RCC 7860 (cell line): ENCODE results near the gene CCDC106.
A peak's percentile ranks its signal among the peaks of the same experiment; 100 is the strongest.

ENCODE experiments used
- DNase-seq: peaks from one replicate; pipeline ENCODE4 v3.0.0-alpha.2; 2015; ENCODE audit warnings: low spot score
- FAIRE-seq: peaks from 2 replicates; lab custom pipeline; 2012; peaks lifted over from hg19 to GRCh38; lab: Jason Lieb, UNC

Gene CCDC106

DNA sequence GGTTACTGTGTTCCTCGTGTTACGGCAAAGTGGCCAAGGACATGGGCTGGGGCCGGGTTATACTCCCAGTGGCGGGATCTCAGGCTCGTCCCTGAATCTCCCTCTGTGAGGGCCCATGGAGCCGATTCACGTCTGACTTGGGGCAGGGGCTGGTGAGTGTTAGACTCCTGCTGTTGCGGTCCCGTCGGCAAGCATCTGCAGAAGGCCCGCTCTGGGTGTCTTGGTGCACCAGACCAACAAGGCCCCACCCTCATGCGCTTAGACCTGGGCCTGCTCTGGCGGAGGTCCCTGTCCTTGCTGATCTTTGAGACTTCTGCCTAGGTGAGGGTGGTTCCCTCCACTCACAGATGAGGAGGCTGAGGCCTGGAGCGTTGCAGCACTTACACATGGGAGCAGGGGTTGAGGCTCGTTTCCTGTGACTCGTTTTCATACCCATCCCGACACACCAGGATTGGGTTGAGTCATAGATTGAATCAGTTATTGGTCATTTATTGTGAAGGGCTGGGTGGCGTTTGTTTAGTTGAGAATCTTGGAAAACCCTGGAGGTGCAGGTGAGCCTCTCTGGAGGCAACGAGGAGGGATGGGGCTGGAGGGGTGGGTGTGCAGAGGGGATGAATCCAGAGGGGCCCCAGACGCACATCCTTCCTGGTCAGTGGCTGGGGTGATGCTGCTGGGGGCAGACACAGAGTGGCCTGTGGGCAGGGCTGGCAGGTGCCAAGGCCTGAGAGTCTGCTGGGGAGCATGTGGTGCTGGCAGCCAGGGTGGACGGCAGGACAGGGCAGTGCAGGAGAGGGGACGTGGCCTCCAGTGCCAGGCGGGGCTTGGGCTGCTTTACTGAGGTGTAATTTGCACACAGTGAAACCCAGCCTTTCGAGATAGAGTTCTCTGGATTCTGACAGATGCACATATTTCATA lies 31.6 kb downstream of the CCDC106 start:
- no peak for FAIRE-seq
- DNase-seq, result peak; percentile 17

DNA sequence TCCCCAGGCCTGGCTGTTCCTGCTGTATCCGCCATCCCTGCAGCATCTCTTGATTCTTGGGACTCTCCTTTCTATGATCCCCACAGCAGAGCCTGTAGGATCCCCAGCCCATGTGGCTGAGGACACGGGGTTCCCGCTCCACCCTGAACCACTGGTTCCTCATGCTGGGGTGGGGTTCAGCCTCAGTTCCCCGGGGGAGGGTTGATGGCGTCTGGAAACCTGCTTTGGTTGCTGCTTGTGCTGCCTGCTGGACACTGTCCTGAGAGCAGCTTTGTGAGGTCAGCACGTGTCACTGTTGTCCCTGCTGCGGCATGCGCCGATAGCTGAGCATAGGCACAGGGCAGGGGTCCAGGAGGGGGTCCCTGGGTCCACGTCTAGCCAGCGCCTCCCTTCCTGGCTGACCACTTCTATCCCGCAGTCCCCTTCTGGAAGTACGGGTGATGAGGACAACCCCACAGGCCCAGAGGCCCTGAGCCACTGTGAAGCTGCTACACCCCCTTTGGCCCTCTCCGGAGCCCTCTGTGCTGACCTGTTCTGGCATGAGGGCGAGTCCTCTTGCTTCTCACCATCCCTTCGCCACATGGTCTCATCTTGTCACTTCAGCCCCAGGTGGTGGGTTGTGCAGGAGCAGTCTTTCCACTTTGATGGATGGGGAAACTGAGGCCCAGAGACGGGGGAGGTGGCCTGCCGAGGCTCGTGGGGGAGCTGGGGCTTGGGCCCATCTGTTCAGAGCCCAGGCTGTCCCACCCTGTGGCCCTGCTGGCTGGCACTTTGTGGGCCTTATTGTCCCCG lies 32.5 kb downstream of the CCDC106 start:
- FAIRE-seq, result no peak
- no peak for DNase-seq

DNA sequence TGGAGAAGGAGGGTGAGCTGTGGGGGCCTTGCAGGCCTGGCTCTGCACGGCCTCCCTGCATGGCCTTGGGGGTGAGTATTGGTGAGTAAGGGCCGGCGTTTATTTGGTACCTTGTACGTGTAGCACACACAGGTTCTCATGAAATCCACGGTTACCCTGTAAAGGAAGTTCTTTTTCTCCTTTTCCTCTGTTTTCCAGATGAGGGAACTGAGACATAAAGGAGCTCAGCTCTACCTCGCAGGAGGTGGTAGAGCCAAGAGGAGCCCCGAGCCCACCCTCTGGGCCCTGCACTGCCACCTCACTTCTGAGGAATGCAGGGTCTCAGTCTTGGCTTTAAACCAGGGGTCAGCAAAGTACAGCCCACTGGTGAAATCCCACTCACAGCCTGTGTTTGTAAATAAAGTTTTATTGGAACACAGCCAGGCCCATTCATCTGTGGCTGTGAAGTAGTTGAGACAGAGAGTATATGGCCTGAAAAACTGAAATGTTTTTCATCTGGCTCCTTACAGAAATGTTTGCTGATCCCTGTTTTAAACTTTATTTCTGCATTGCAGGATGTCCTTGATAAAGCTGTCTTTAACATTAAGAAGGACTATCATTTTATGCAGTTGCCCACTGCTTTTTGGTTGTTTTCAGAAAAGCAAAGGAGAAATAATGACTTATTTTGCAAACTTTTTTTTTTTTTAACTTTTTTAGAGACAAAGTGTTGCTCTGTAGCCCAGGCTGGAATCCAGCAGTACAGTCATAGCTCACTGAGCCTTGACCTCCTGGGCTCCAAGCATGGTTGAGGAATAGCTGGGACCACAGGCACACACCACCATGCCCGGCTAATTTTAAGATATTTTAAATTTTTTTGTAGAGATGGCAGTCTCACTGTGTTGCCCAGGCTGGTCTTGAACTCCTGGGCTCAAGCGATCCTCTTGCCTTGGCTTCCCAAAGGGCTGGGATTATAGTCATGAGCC lies 33.4 kb downstream of the CCDC106 start:
- peak; percentile 30 for FAIRE-seq

DNA sequence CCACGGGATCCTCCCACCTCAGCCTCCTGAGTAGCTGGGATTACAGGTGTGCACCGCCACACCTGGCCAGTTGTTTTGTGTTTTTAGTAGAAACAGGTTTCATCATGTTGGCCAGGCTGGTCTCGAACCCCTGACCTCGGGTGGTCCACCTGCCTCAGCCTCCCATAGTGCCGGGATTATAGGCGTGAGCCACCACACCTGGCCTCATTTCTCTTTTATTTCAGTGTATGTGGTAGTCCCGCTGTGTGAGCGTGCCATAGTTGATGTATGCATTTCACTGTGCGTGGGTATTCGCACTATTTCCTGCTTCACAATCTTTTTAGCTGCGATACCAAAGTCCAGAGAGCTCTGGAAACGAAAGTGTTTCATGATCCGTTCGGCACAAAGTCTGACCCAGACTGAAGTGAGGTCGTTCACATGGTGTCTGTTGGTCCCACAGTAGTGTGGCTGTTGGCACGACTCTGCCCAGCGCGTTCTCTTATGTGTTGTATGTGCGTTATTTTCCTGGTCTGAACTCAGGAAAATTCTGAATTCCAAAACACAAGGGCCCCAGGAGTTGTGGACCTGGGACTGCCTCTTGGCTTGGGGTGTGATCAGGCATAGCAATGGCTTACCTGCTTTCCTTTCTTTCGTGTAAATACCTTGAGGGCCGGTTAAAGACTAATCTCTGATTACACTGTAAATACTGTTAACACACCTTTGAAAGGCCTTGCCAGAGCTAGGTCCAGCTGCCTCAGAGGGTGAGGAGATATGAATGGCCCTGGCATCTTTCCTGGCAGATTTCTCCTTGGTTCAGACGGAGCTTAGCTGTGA lies 35.6 kb downstream of the CCDC106 start:
- FAIRE-seq, result no peak
- no peak for DNase-seq

More for the DNA sequence above, 33.4 kb downstream of the CCDC106 start:
- DNase-seq, result no peak

DNA sequence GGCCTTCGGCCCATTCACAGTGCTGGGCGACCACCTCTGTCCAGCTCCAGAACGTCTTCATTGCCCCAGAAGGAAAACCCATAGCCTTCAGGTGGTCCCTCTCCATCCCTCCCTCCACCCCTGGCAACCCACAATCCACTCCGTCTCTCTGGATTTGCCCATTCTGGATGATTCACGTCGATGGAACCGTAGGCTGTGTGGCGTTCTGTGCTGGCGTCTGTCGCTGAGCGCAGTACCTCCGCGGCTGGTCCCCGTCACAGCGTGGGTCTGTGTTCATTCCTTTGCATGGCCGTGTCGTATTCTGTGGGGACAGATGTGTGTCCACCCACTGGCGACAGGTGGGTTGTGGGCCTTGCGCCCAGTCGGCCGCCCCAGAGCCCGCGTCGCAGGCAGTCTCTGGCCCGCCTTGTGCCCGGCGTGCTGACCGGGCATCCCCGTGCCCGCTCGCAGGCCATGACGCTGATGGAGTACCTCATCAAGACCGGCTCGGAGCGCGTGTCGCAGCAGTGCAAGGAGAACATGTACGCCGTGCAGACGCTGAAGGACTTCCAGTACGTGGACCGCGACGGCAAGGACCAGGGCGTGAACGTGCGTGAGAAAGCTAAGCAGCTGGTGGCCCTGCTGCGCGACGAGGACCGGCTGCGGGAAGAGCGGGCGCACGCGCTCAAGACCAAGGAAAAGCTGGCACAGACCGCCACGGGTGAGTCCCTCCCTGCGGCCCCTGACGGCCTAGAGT lies 37.1 kb downstream of the CCDC106 start:
- no peak for DNase-seq
- FAIRE-seq, result no peak

DNA sequence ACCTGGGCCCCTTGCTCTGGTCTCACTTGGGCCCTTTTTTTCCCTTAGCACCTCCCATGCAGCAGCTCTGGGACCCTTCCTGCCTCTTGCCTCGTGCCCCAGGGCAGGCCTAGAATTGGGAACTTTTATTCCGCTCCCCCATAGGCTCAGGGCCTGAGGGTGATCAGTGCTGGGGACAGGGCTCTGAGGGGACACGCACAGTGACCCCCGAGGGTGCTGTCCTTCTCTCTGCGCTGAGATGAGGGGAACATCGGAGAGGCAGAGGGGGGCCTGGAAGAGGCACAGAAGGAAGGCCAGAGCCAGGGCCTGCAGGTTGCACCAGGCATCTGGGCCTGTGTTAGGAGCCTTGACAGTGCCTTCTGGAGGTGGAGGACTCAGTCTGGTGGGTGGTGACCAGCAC lies 37.8 kb downstream of the CCDC106 start:
- FAIRE-seq (no peak), DNase-seq (no peak)

DNA sequence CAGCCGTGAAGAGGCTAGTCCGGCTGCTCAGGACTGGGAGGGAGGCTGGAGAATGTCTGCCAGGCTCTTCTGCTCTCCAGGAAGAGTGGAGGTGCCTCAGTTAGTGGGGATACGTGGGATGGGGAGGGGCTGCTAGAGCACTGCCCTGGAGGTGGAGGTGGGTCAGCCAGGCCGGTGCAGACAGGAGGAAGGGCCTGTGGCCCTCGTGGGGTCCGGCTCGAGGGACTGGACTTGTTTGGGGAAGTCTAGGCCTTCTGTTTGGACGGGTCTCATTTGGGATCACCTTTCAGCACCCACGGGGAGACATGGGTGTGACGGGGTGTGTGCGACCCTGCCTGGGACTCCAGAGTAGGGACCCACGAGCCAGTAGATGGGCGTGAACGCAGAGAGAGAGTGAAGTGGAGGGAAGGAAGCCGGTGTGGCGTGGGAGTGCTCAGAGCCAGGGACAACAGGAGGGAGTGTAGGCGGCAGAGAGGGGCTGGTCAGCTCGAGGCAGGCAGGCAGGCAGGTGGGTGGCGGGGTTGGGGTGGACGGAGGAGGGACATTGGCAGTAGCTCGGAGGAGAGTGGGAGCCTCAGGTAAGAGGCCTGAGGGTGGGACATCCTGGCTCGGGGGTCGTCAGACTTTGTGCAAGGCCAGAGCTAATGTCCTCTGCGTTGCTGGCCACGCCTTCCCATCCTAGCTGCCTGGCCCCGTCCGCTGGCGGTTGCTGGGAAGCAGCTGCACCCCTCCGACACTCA lies 38.5 kb downstream of the CCDC106 start:
- DNase-seq (no peak), FAIRE-seq (no peak)

DNA sequence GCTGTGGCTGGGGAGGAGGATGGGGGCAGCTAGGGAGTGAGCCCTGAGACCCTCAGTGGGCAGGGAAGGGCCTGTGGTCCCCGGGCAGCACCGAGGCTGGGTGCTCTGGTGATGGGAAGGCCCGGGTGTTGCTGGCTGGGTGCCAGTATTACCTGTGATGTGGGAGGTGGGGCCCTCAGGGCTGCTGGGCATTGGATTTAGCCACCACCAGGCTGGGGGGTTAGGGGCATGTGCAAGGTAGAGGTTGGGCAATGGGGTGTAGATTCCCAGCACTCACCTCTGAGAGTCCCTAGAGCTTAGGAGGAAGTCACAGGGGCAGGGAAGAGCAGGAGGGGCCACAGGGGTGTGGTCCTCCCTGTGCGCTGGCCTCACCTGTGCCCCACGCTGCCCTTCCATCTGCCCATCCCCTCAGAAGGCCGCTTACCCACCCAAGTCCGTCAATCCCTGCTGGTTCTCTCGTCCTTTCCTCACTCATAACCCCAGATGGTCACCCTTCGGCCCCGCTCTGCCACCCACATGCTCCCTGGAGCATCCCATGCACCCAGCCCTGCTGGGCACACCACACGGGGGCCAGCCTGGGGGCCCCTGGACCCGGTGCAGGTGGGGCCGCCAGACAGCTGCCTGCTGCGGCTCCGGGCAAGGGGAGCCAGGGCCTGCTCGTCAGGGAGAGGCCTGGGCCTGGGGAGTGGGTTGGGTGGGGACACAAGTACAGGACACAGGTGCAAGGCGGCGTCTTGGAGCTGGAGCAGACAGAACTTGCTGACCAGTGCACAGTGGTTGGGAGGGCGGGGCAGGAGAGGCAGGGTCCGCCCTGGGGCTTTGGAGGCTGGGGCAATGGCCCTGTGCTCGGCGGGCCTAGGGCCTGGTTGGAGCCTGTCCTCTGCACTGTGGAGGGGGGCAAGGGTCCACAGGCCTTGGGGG lies 39.5 kb downstream of the CCDC106 start:
- no peak for DNase-seq

DNA sequence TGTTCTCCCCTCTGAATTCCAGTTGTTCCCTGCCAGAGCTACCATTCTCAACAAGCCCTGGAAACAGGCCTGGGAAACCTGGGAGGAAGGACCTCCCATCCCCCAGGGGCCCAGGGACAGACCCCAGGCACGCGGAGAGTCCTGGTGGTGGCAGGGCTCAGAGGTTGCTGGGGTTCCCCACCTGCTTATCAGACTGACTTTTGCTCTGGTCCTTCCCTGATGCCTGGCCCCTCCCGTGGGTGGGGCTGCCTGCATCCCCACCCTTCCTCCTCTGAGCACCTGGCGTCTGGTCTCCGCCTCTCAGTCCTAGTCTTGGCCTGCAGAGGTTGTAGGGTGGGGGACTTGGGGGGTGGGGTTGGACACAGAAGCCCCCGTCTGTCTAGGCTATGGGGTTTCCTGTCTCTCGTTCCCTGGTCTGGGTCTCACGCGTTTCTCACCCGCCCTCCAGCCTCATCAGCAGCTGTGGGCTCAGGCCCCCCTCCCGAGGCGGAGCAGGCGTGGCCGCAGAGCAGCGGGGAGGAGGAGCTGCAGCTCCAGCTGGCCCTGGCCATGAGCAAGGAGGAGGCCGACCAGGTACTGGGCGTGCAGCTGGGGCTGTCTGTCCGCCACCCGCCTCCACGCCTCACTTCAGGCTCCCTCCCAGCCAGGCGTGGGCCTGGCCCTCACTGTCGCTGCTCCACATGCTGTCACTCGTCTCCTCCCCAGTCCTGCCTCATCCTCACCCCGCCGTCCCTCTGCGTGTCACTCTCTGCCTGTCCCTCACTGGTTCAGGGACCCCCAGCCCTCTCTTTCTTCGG lies 40.6 kb downstream of the CCDC106 start:
- DNase-seq (no peak), FAIRE-seq (no peak)

More for the DNA sequence above, 39.5 kb downstream of the CCDC106 start:
- no peak for FAIRE-seq

DNA sequence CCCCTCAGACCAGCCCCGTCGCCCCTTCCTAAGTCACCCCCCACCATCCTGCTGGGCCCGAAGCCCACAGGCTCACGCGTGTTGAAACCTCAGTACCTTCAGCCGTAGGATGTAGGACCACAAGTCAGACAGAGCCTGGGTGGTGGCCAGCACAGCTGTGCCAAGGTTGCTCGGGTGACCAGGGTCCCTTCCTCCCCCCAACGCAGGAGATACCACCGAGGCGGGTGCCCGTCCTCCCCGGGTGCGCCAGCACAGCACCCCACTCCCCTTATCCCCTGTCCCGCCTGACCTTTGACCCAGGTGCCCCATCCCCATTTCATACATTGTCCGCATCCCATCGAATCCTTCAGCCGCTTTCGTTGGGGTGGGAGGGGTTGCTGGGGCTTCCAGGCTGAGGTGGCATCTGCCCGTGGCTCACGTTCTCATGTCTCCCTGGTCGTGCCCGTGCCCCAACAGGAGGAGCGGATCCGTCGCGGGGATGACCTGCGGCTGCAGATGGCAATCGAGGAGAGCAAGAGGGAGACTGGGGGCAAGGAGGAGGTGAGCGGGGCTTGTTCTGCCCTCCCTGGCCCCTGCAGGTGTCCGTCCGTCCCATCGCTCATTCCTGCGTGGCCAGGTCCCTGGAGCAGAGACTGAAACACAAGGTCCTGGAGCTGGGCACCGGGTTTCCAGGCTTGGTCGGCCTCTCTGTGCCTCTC lies 41.5 kb downstream of the CCDC106 start:
- DNase-seq (no peak), FAIRE-seq (no peak)

DNA sequence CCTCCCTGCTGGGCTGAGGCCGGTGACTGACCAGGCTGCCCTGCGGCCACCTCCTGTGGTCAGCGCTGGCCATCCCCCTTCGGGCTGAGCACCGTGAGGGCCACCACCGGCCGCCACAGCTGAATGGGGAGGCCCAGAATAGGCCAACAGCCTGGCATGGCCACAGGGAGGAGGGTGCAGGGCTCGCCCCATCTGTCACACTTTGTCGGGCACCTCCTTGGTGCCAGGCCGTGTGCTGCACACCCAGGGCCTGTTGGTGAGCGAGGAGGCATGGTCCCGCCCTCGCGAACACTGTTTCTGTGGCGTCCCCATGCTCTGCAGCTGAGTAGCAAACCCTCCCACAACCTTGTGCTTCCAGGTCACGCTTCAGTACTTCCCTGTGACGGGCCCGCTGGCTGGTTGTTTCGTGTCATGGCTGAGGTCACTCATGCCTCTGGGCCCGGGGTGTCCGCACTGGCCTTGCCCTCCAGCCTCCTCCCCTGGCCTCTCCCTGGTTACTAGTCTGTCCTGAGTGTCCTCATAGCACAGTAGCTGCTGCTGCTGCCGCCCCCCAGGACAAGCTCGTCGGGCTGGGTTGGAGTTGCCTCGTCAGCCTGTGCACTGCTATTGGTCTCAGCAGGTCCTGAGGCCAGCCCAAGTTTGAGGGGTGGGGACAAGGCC lies 42.2 kb downstream of the CCDC106 start:
- peak; percentile 27 for DNase-seq
- no peak for FAIRE-seq

DNA sequence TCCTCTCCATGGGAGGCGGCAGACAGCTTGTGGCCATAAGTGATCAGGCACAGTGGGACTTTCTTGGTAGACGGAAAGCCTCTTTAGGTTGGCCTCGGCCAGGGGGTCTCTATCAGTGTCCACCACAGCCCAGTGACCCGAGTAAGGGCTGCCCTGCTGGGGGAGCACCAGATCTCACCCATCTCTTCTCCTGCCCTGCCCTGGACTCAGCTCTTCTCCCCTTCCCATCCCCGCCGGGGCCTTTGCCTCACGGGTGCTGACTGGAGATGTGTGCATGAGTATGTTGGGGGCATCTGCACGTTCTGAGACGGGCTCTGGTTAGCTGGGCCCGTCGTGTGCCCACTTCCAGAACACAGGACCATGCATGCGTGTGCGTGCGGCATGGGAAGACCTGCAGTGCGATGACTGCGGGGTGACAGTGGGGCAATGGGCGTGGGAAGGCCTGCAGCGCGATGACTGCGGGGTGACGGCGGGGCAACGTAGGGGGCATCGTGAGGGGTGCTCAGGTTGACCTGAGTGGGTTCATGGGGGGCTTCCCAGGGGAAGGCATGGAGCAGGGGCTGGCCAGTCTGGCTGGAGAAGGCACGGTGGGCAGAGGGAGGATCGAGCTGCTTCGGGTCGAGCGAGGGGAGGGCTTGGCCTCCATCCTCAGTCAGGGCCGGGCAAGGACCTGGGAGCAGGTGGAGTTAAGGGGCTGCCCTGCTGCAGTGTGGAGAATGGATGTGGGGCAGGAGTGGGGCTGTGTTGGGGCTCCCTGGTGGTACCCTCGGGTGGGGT lies 42.9 kb downstream of the CCDC106 start:
- DNase-seq (no peak), FAIRE-seq (no peak)

DNA sequence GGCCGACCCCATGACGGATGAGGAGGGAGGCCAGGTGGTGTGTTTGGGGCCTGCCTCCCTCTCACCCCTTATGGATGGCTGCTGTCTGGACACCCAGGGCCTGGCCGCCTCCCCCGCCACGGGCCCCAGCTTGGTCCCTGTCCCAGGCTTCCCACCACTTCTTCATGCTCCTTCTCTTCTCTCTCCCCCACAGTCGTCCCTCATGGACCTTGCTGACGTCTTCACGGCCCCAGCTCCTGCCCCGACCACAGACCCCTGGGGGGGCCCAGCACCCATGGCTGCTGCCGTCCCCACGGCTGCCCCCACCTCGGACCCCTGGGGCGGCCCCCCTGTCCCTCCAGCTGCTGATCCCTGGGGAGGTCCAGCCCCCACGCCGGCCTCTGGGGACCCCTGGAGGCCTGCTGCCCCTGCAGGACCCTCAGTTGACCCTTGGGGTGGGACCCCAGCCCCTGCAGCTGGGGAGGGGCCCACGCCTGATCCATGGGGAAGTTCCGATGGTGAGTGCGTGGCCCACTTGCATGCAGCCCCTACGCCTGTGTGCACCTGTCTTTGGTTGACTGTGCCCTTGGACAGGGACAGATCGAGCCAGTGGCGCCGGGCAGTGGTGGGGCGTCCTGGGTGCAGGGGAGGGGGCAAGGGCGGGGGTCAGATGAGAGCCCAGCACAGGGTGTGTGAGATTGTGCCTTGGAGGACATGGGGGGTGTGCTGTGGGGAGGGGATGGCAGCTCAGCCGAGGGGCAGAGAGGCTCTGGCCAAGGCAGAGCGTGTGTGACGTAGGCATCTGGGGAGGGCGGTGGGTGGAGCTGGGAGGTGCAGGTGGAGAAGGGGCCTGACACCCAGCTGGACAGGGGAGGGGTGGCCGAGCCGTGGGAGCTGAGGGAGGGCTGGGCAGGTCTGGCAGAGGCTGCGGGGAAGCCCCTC lies 43.8 kb downstream of the CCDC106 start:
- FAIRE-seq (no peak), DNase-seq (no peak)

DNA sequence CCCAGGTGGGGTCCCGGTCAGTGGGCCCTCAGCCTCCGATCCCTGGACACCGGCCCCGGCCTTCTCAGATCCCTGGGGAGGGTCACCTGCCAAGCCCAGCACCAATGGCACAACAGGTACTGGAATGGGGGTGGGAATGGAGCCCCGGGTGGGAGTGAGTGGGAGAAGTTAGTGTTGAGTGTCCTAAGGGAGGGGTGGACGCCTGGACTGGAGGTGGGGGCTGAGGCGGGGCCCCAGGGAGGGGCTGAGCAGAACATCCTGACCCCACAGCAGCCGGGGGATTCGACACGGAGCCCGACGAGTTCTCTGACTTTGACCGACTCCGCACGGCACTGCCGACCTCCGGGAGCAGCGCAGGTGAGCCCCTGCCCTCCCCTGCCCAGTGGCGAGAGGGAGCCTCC lies 44.7 kb downstream of the CCDC106 start:
- no peak for FAIRE-seq
- DNase-seq, result no peak
